Adrenal gland (tissue), 12 donors: ENCODE results near the gene CCDC172. TPM values are rescaled to one million over a fixed set of nuclear protein-coding genes. Genes with fewer than 3 reads are reported as not detected.

ENCODE experiments used
- DNase-seq, 7 donors: peaks; one replicate each; pipeline ENCODE4 v3.0.0-alpha.2; 2019 to 2020
- H3K27ac ChIP-seq, 5 donors: fragments of 200-600 bp; sonication (generic) in 4 of 5; 1 replicate in 3 of 5; 2 replicates in 2 of 5; pipeline versions ENCODE4 v1.5.1 to v1.8.0; 2016 to 2020; ENCODE audit warnings: mild to moderate bottlenecking in 1 of 5
- H3K27me3 ChIP-seq: fragments of 200-600 bp; 2 replicates; pipeline ENCODE4 v1.8.0; 2021
- H3K36me3 ChIP-seq, 2 donors: fragments of 200-600 bp; replicated peaks in 1 of 2; 1 replicate in 1 of 2; 2 replicates in 1 of 2; pipeline versions ENCODE4 v1.5.1 to v1.8.0; 2018 to 2022
- H3K4me1 ChIP-seq, 2 donors: fragments of 200-600 bp; replicated peaks in 1 of 2; 1 replicate in 1 of 2; 2 replicates in 1 of 2; pipeline versions ENCODE4 v1.5.1 to v1.8.0; 2018 to 2021
- H3K4me3 ChIP-seq, 4 donors: fragments of 200-600 bp; sonication (generic) in 3 of 4; one replicate each; pipeline ENCODE4 v1.5.1; 2016 to 2018
- H3K9me3 ChIP-seq, 3 donors: fragments of 200-600 bp; sonication (generic) in 1 of 3; replicated peaks in 1 of 3; 1 replicate in 2 of 3; 2 replicates in 1 of 3; pipeline versions ENCODE4 v1.5.1 to v1.8.0; 2016 to 2021
- CTCF ChIP-seq, 6 experiments: fragments of 450-650 bp in 4 of 6; fragments of 200-600 bp in 2 of 6; sonication (generic) in 1 of 6; IDR thresholded peaks; 1 replicate in 5 of 6; 2 replicates in 1 of 6; pipeline versions ENCODE4 v1.5.1 to v1.8.0; 2016 to 2021; ENCODE audit warnings: antibody characterized with exemption in 6 of 6, mild to moderate bottlenecking in 2 of 6, moderate library complexity in 1 of 6
- POLR2A ChIP-seq, 2 donors: fragments of 450-650 bp; IDR thresholded peaks; one replicate each; pipeline ENCODE4 v1.6.1; 2017; ENCODE audit warnings: antibody characterized with exemption in 2 of 2, mild to moderate bottlenecking in 2 of 2, moderate library complexity in 1 of 2
- WGBS, 4 donors: extraction: QIAGEN DNeasy Blood & Tissue Kit in 2 of 4; methylation state at CpG; one replicate each; pipeline versions ENCODE4 v1.1.5 to v1.1.7; 2013 to 2017; 5-methylcytosine and 5-hydroxymethylcytosine counted together
- intact Hi-C, 2 donors: fragments of 100-400 bp; cut with DNase I; formaldehyde crosslinking; loops; one replicate each; pipeline versions ENCODE4 v1.14.1 to v1.15.0; 2022 to 2023
- polyA plus RNA-seq, 3 donors: library from polyadenylated mRNA; stranded (reverse); fragments of 200-250 nt in 2 of 3; fragments of 350-450 nt in 1 of 3; fragmentation: Illumina TruSeq in 1 of 3; extraction: RNeasy Lipid Tissue Mini Kit (QIAGEN cat#74804) in 1 of 3; gene quantifications; one replicate each; pipeline ENCODE4 v1.2.3, GENCODE V29; 2013 to 2014
- total RNA-seq, 9 donors: library from RNA; depleted of rRNA in 4 of 9; stranded (reverse); fragments of >200 nt in 4 of 9; fragments of 120-200 nt in 1 of 9; fragmentation: NEBNext Ultra II Directional in 1 of 9; extraction: Animal tissue kit (Norgen Biotek cat#: 25700) in 1 of 9; gene quantifications; one replicate each; pipeline versions ENCODE4 v1.1.0 to v1.2.4, GENCODE V29; 2013 to 2023
- donor health status: healthy with polysubstance abuse.
- donor health status: Bipolar disorder and iron deficiency.
- donor health status: DM: yes; HTN: yes; CAD: no.
- donor health status: DM: no; HTN: no; CAD: no.
- donor health status: DM: no; HTN: no; CAD: no.
- donor health status: DM: yes; HTN: yes; CAD: no.

CCDC172 gene
- total and polyA plus RNA-seq, 12 donors = 0.16 to 1.5 TPM; not detected in 10

- no peak for TF ChIP-seq CTCF (IDR thresholded peaks at IDR 0.05)
- no peak for TF ChIP-seq POLR2A (IDR thresholded peaks at IDR 0.05)
- no peak overlapping the region for H3K4me3 ChIP-seq
- no peaks in the 10 kb centered on the region for H3K4me1 ChIP-seq
- H3K27me3 ChIP-seq = no peaks in the 10 kb centered on the region
- H3K9me3 ChIP-seq = no peaks in the 10 kb centered on the region
- no peaks in the 10 kb centered on the region for H3K36me3 ChIP-seq
- no peak overlapping the region for H3K27ac ChIP-seq
- DNase-seq = no peak
- 73 to 79% (median 75%) methylated on average over 9 of the region's 9 CpGs for WGBS, 4 donors
- intact Hi-C loops = loop anchor here (5.0 to 10.0 kb wide), 5 partner anchors 489 to 1142 kb away; no protein-coding TSS in a partner anchor
Measured at GRCh38 chr10:116286626-116287200, 37.5 kb upstream of the CCDC172 start.

GRCh38 chr10:116287906-116288501, 36.2 kb upstream of the CCDC172 start:
- WGBS, 4 donors = 0 to 38% (median 20%) methylated on average over 1 of the region's 1 CpG
- no peaks in the 10 kb centered on the region for H3K4me1 ChIP-seq
- peaks cover 2% of the 10 kb centered on the region for H3K27me3 ChIP-seq
- no peaks in the 10 kb centered on the region for H3K9me3 ChIP-seq
- H3K27ac ChIP-seq = no peak overlapping the region
- DNase-seq = peak; percentile 31 to 75 (median 45)
- intact Hi-C loops = loop anchor here (5.0 to 10.0 kb wide), 5 partner anchors 491 to 1143 kb away; no protein-coding TSS in a partner anchor
- no peak overlapping the region for H3K4me3 ChIP-seq
- TF ChIP-seq CTCF (IDR thresholded peaks at IDR 0.05) (peak; percentile 64 to 87 (median 77)), POLR2A (IDR thresholded peaks at IDR 0.05) (no peak)
- no peaks in the 10 kb centered on the region for H3K36me3 ChIP-seq

- Histone ChIP-seq H3K36me3 (no peaks in the 10 kb centered on the region), H3K27me3 (peaks cover 4% of the 10 kb centered on the region), H3K27ac (no peak overlapping the region), H3K4me3 (no peak overlapping the region), H3K9me3 (no peaks in the 10 kb centered on the region), H3K4me1 (no peaks in the 10 kb centered on the region)
- intact Hi-C loops = loop anchor here (5.0 to 10.0 kb wide), 5 partner anchors 492 to 1145 kb away; no protein-coding TSS in a partner anchor
- WGBS, 4 donors = 10 to 26% (median 16%) methylated on average over 1 of the region's 1 CpG
- TF ChIP-seq CTCF (IDR thresholded peaks at IDR 0.05) = no peak
- no peak for TF ChIP-seq POLR2A (IDR thresholded peaks at IDR 0.05)
- DNase-seq = no peak
Measured at GRCh38 chr10:116289652-116290051, 34.6 kb upstream of the CCDC172 start.

- TF ChIP-seq CTCF (IDR thresholded peaks at IDR 0.05) (no peak), POLR2A (IDR thresholded peaks at IDR 0.05) (no peak)
- no peaks in the 10 kb centered on the region for H3K4me1 ChIP-seq
- no peak overlapping the region for H3K4me3 ChIP-seq
- no peaks in the 10 kb centered on the region for H3K36me3 ChIP-seq
- intact Hi-C loops = no loop called here
- DNase-seq = no peak
- peaks cover 4% of the 10 kb centered on the region for H3K27me3 ChIP-seq
- H3K9me3 ChIP-seq = no peaks in the 10 kb centered on the region
- no peak overlapping the region for H3K27ac ChIP-seq
Measured at GRCh38 chr10:116292493-116292892, 31.8 kb upstream of the CCDC172 start.
